Uterus (tissue), 2 donors: Measurements from ENCODE around the gene THSD4.

Experiments
- CTCF ChIP-seq, 4 experiments: fragments of 200-600 bp in 2 of 4; fragments of 450-650 bp in 2 of 4; sonication (generic) in 2 of 4; IDR thresholded peaks; one replicate each; pipeline ENCODE4 v1.5.1; 2016 to 2019; ENCODE audit warnings: antibody characterized with exemption in 4 of 4, mild to moderate bottlenecking in 2 of 4, moderate library complexity in 1 of 4
- POLR2A ChIP-seq, 2 donors: fragments of 450-650 bp; IDR thresholded peaks; one replicate each; pipeline ENCODE4 v1.6.1; 2016; ENCODE audit warnings: antibody characterized with exemption in 2 of 2, mild to moderate bottlenecking in 1 of 2, moderate library complexity in 1 of 2

DNA sequence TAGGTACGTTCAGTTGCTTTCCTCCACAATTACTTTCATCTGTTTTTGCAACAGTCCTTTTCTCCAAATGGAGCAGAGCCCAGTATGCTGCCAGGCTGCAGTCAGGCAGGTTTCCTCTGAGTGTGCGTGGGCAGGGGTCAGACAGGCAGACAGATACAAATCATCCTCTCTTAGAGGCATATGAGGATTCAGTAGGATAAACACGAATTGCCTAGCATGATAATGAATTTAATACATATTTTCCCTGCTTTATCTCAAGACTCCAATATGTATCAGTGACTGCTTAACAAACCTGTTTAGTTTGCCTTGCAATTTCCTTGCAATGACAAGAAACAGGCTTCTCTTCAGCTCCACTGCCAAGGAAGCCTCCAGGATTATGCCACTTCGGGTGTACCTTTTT is 554.4 kb downstream of the THSD4 start:
- TF ChIP-seq CTCF (IDR thresholded peaks at IDR 0.05), result no peak
- TF ChIP-seq POLR2A (IDR thresholded peaks at IDR 0.05), result no peak
